ENCODE measurements around the gene MEIS1. TPM values are rescaled to one million over a fixed set of nuclear protein-coding genes. Genes with fewer than 3 reads are reported as not detected.

Gene MEIS1
- total and polyA plus RNA-seq, 2 of the 8 experiments (the other 6 are each of a cell fraction or from before 2014, with no cell fraction given) = 0.17 to 1.2 TPM

DNA sequence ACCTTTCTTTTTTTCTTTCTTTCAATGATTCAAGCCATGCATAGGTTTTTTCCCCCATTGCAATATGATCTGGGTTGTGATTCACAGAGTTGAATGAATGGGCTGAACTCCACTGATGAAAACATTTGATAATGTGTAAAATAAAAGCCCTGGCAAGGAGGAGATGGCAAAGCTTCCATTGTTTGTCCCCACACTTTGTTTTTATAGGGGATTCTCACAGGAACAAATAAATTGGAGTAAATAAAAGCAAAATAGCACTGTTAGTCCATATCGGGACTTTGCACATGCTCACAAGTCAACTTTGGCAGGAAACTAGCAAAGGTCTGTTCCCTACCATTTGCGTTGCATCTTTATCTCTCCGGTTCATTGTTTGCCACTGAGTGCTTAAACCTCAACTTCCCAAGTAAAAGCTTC is 55.7 kb downstream of the MEIS1 start:
- Histone ChIP-seq H3K27ac (ENCODE audit: low read depth, low read length) (no peak overlapping the region), H3K79me2 (ENCODE audit: control insufficient read depth in 1 of 2, insufficient read depth in 2 of 2, low read length in 2 of 2) (no peaks in the 10 kb centered on the region), H3K23ac (ENCODE audit: insufficient read length) (no peak overlapping the region), H3K36me3 (ENCODE audit: control insufficient read depth in 2 of 4, insufficient read depth in 4 of 4, low read length in 3 of 4) (no peaks in the 10 kb centered on the region), H2AK5ac (ENCODE audit: low read depth, low read length) (no peak overlapping the region), H2BK120ac (replicated peaks; ENCODE audit: low read depth, low read length) (no peak overlapping the region), H2BK5ac (ENCODE audit: low read depth, low read length) (no peak overlapping the region), H3K18ac (ENCODE audit: extremely low read depth, low read length) (no peak overlapping the region), H3K14ac (ENCODE audit: insufficient read length) (no peak overlapping the region), H4K91ac (replicated peaks; ENCODE audit: insufficient read length, low read length) (no peak overlapping the region), H2BK12ac (ENCODE audit: low read depth, low read length) (no peak overlapping the region), H3K4me1 (replicated peaks in 1 of 4; ENCODE audit: control insufficient read depth in 3 of 4, insufficient read depth in 4 of 4, low read length in 3 of 4) (peaks cover 0 to 13% (median 1%) of the 10 kb centered on the region in 4 experiments; a peak in 3 of 7 replicates), H2BK15ac (ENCODE audit: low read length) (no peak overlapping the region), H4K20me1 (replicated peaks in 1 of 2; ENCODE audit: control insufficient read depth in 1 of 2, insufficient read depth in 2 of 2, low read length in 2 of 2) (no peaks in the 10 kb centered on the region), H2BK20ac (ENCODE audit: low read length) (no peak overlapping the region), H3K9me3 (ENCODE audit: insufficient read depth in 2 of 2, low read depth in 1 of 2, low read length in 1 of 2) (no peaks in the 10 kb centered on the region), H2AFZ (ENCODE audit: low read length) (no peak overlapping the region), H3K4me2 (ENCODE audit: insufficient read depth in 1 of 2, low read depth in 2 of 2, low read length in 2 of 2) (no peak overlapping the region), H4K8ac (ENCODE audit: extremely low read depth, insufficient read depth, low read length) (no peak overlapping the region), H3K4ac (replicated peaks; ENCODE audit: insufficient read length, low read depth, low read length) (no peak overlapping the region), H3K9ac (replicated peaks in 1 of 4; ENCODE audit: extremely low read depth in 1 of 4, low read depth in 3 of 4, low read length in 3 of 4) (no peak overlapping the region), H4K5ac (ENCODE audit: insufficient read length, low read depth, low read length) (no peak overlapping the region), H3K27me3 (replicated peaks in 1 of 4; ENCODE audit: control insufficient read depth in 3 of 4, extremely low read depth in 1 of 4, insufficient read depth in 3 of 4, low read length in 3 of 4) (no peaks in the 10 kb centered on the region), H3K79me1 (ENCODE audit: low read depth, low read length) (no peaks in the 10 kb centered on the region), H3K4me3 (ENCODE audit: extremely low read depth in 1 of 4, insufficient read depth in 2 of 4, low read depth in 3 of 4, low read length in 4 of 4) (no peak overlapping the region), H3K23me2 (ENCODE audit: low read depth, low read length) (no peaks in the 10 kb centered on the region), H3K56ac (replicated peaks; ENCODE audit: insufficient read length, low read depth, low read length) (no peak overlapping the region)
- no peak for FAIRE-seq
- ChIA-PET CTCF (ENCODE audit: partially characterized antibody) (interaction anchor here (0.9 kb wide), 1 partner anchor 9 kb away, joined by 3 read pairs; no protein-coding TSS in a partner anchor), POLR2A (ENCODE audit: partially characterized antibody) (interaction anchor here (0.8 kb wide), 1 partner anchor 10 kb away, joined by 3 read pairs; no protein-coding TSS in a partner anchor)
- DNase-seq (ENCODE audit: low read depth in 1 of 2, low spot score in 2 of 2) = no peak
- 86% methylated on average over 3 of the region's 3 CpGs; no CpG with 5 or more reads in 1 of the 2 experiments for WGBS, 2 experiments (ENCODE audit: extremely low coverage in 1 of 2, insufficient coverage in 1 of 2, insufficient read length in 1 of 2, insufficient replicate concordance in 2 of 2, low coverage in 1 of 2, low lambda C conversion rate in 2 of 2, missing lambda C conversion rate in 1 of 2)
- TF ChIP-seq YY1 (IDR thresholded peaks at IDR 0.05; ENCODE audit: low read depth, low read length) (no peak), RAD21 (IDR thresholded peaks at IDR 0.05 in 1 of 2, conservative IDR thresholded peaks at IDR 0.05 in 1 of 2; ENCODE audit: low read depth in 2 of 2, low read length in 2 of 2) (no peak), RFX5 (IDR thresholded peaks at IDR 0.05; ENCODE audit: borderline replicate concordance, low read depth, low read length) (no peak), CEBPB (IDR thresholded peaks at IDR 0.05; ENCODE audit: low read depth, low read length) (no peak), ATF3 (IDR thresholded peaks at IDR 0.05; ENCODE audit: insufficient read depth, low read depth, low read length) (no peak), CBX5 (IDR thresholded peaks at IDR 0.05; ENCODE audit: low read depth, low read length) (no peak), EGR1 (IDR thresholded peaks at IDR 0.05; ENCODE audit: borderline replicate concordance, low read depth, low read length) (no peak), RNF2 (IDR thresholded peaks at IDR 0.05; ENCODE audit: borderline replicate concordance, low read depth, low read length, missing control alignments, poor library complexity, severe bottlenecking) (no peak), ASH2L (IDR thresholded peaks at IDR 0.05; ENCODE audit: low read length) (no peak), CREB1 (IDR thresholded peaks at IDR 0.05) (no peak), GABPA (IDR thresholded peaks at IDR 0.05; ENCODE audit: borderline replicate concordance, insufficient read depth, low read length) (no peak), NANOG (IDR thresholded peaks at IDR 0.05; ENCODE audit: insufficient read depth, low read depth, low read length, poor library complexity, severe bottlenecking) (no peak), ZNF274 (IDR thresholded peaks at IDR 0.05; ENCODE audit: borderline replicate concordance, extremely low read depth, low read length) (no peak), HDAC6 (IDR thresholded peaks at IDR 0.05; ENCODE audit: low read depth, low read length) (no peak)

All from H1 (cell line).